Esophagus muscularis mucosa (tissue), 4 donors: ENCODE measurements around the gene CLEC18A. TPM values are rescaled to one million over a fixed set of nuclear protein-coding genes. Genes with fewer than 3 reads are reported as not detected.
"Not testable (repeated sequence)": the region's sequence is repeated elsewhere in the genome, so short reads cannot be mapped to it uniquely, and the experiment has no call there.

Source experiments
- DNase-seq: peaks from one replicate; pipeline ENCODE4 v3.0.0-alpha.2; 2017; ENCODE audit errors: extremely low spot score
- H3K27ac ChIP-seq, 4 donors: fragments of 200-600 bp; sonication (generic); replicated peaks in 1 of 4; 1 replicate in 3 of 4; 2 replicates in 1 of 4; pipeline ENCODE4 v1.5.1; 2016 to 2019; ENCODE audit warnings: mild to moderate bottlenecking in 1 of 4
- H3K27me3 ChIP-seq, 4 donors: fragments of 200-600 bp; sonication (generic); one replicate each; pipeline versions ENCODE4 v1.5.1 to v1.6.0; 2016 to 2019
- H3K36me3 ChIP-seq, 4 donors: fragments of 200-600 bp; sonication (generic); one replicate each; pipeline ENCODE4 v1.5.1; 2016 to 2019
- H3K4me1 ChIP-seq, 4 donors: fragments of 200-600 bp; sonication (generic); one replicate each; pipeline ENCODE4 v1.5.1; 2016 to 2019
- H3K4me3 ChIP-seq, 4 donors: fragments of 200-600 bp; sonication (generic); 1 replicate in 2 of 4; 2 replicates in 2 of 4; pipeline ENCODE4 v1.5.1; 2016 to 2019; ENCODE audit warnings: mild to moderate bottlenecking in 4 of 4, moderate library complexity in 1 of 4
- H3K9me3 ChIP-seq, 4 donors: fragments of 200-600 bp; sonication (generic); 1 replicate in 3 of 4; 2 replicates in 1 of 4; pipeline ENCODE4 v1.5.1; 2016 to 2019
- CTCF ChIP-seq, 3 experiments: fragments of 200-600 bp in 2 of 3; fragments of 450-650 bp in 1 of 3; sonication (generic) in 2 of 3; IDR thresholded peaks; one replicate each; pipeline ENCODE4 v1.5.1; 2017 to 2019; ENCODE audit warnings: antibody characterized with exemption in 3 of 3, mild to moderate bottlenecking in 2 of 3, moderate library complexity in 1 of 3
- EP300 ChIP-seq: sonication (generic); formaldehyde crosslinking; IDR thresholded peaks from one replicate; pipeline ENCODE4 v1.6.1; 2017; ENCODE audit warnings: antibody characterized with exemption
- POLR2A ChIP-seq: fragments of 450-650 bp; IDR thresholded peaks from one replicate; pipeline ENCODE4 v1.6.1; 2017; ENCODE audit warnings: antibody characterized with exemption, moderate library complexity, mild to moderate bottlenecking, low read depth
- POLR2AphosphoS5 ChIP-seq, 2 donors: sonication (generic); formaldehyde crosslinking; IDR thresholded peaks; one replicate each; pipeline ENCODE4 v1.6.1; 2017; ENCODE audit warnings: antibody characterized with exemption in 2 of 2
- WGBS: methylation state at CpG from one replicate; pipeline ENCODE4 v1.1.5; 2018; 5-methylcytosine and 5-hydroxymethylcytosine counted together
- intact Hi-C: fragments of 100-400 bp; cut with DNase I; formaldehyde crosslinking; loops from one replicate; pipeline ENCODE4 v1.15.1; 2023
- total RNA-seq, 4 donors: library from RNA; depleted of rRNA; stranded (reverse); fragments of >200 nt; gene quantifications; one replicate each; pipeline versions ENCODE4 v1.1.0 to v1.2.1, GENCODE V29; 2016

Gene CLEC18A
- total RNA-seq, 4 donors from 2014 or later: 0.19 to 0.50 (median 0.46) TPM; not detected in 1

- Histone ChIP-seq H3K36me3 (peaks cover 31 to 52% (median 45%) of the 10 kb centered on the region in 4 donors), H3K27me3 (no peaks in the 10 kb centered on the region), H3K4me3 (no peak overlapping the region), H3K9me3 (no peaks in the 10 kb centered on the region), H3K27ac (no peak overlapping the region), H3K4me1 (peaks cover 0 to 7% (median 0%) of the 10 kb centered on the region in 4 donors)
- intact Hi-C loops: no loop called here
- 70% methylated on average over 7 of the region's 11 CpGs for WGBS
- no peak for TF ChIP-seq POLR2A
- TF ChIP-seq POLR2AphosphoS5 (IDR thresholded peaks at IDR 0.05): no peak
- no peak for DNase-seq
Observed at GRCh38 chr16:69942099-69942491, 9.0 kb upstream of the CLEC18A start.

GRCh38 chr16:69942627-69943170, 8.4 kb upstream of the CLEC18A start:
- TF ChIP-seq CTCF (IDR thresholded peaks at IDR 0.05) (no peak), POLR2A (no peak), POLR2AphosphoS5 (IDR thresholded peaks at IDR 0.05) (no peak), EP300 (no peak)
- Histone ChIP-seq H3K36me3 (peaks cover 24 to 46% (median 39%) of the 10 kb centered on the region in 4 donors), H3K27me3 (no peaks in the 10 kb centered on the region), H3K9me3 (no peaks in the 10 kb centered on the region), H3K4me1 (peaks cover 0 to 7% (median 0%) of the 10 kb centered on the region in 4 donors), H3K27ac (no peak overlapping the region), H3K4me3 (no peak overlapping the region)
- 79% methylated on average over 8 of the region's 8 CpGs for WGBS
- DNase-seq: no peak
- intact Hi-C loops: no loop called here

GRCh38 chr16:69943241-69944036, 7.7 kb upstream of the CLEC18A start:
- intact Hi-C loops, H3K27me3 ChIP-seq, H3K9me3 ChIP-seq, H3K27ac ChIP-seq, H3K4me3 ChIP-seq, DNase-seq, H3K4me1 ChIP-seq: not testable (repeated sequence)
- H3K36me3 ChIP-seq: peaks cover 17 to 38% (median 32%) of the 10 kb centered on the region in 4 donors
- WGBS: 75% methylated on average over 15 of the region's 21 CpGs

GRCh38 chr16:69950411-69950810, 723 bp upstream of the CLEC18A start:
- H3K27ac ChIP-seq, intact Hi-C loops, H3K4me1 ChIP-seq, H3K27me3 ChIP-seq, DNase-seq, H3K4me3 ChIP-seq, H3K9me3 ChIP-seq, H3K36me3 ChIP-seq: not testable (repeated sequence)
- no CpG with 5 or more reads among the region's 17 CpGs for WGBS

- H3K36me3 ChIP-seq, intact Hi-C loops, H3K27ac ChIP-seq, DNase-seq, H3K4me3 ChIP-seq, H3K4me1 ChIP-seq, H3K9me3 ChIP-seq, H3K27me3 ChIP-seq: not testable (repeated sequence)
- WGBS: no CpG with 5 or more reads among the region's 14 CpGs
Observed at GRCh38 chr16:69951672-69952031, 518 bp downstream of the CLEC18A start.

GRCh38 chr16:69952116-69952515, 982 bp downstream of the CLEC18A start:
- DNase-seq, H3K27me3 ChIP-seq, H3K27ac ChIP-seq, H3K36me3 ChIP-seq, H3K9me3 ChIP-seq, H3K4me1 ChIP-seq, H3K4me3 ChIP-seq, intact Hi-C loops: not testable (repeated sequence)
- no CpG with 5 or more reads among the region's 15 CpGs for WGBS

- intact Hi-C loops, H3K4me1 ChIP-seq, H3K9me3 ChIP-seq, H3K4me3 ChIP-seq, H3K27ac ChIP-seq, H3K36me3 ChIP-seq, H3K27me3 ChIP-seq, DNase-seq: not testable (repeated sequence)
- 75% methylated on average over 9 of the region's 24 CpGs for WGBS
Observed at GRCh38 chr16:69952572-69953355, 1.6 kb downstream of the CLEC18A start.

GRCh38 chr16:69954241-69954640, 3.1 kb downstream of the CLEC18A start:
- 87% methylated on average over 5 of the region's 13 CpGs for WGBS
- H3K4me1 ChIP-seq: not testable (repeated sequence)

GRCh38 chr16:69963312-69963711, 12.2 kb downstream of the CLEC18A start:
- H3K27me3 ChIP-seq, intact Hi-C loops, H3K9me3 ChIP-seq, DNase-seq, H3K27ac ChIP-seq, H3K4me1 ChIP-seq, H3K36me3 ChIP-seq, H3K4me3 ChIP-seq: not testable (repeated sequence)
- no CpG with 5 or more reads among the region's 9 CpGs for WGBS

More at GRCh38 chr16:69954241-69954640, 3.1 kb downstream of the CLEC18A start:
- intact Hi-C loops, H3K9me3 ChIP-seq, H3K36me3 ChIP-seq, H3K27me3 ChIP-seq, DNase-seq, H3K27ac ChIP-seq, H3K4me3 ChIP-seq: not testable (repeated sequence)

GRCh38 chr16:69964960-69965660, 14.0 kb downstream of the CLEC18A start:
- H3K4me1 ChIP-seq, intact Hi-C loops, H3K36me3 ChIP-seq, DNase-seq, H3K9me3 ChIP-seq, H3K27me3 ChIP-seq: not testable (repeated sequence)
- H3K27ac ChIP-seq: peak overlapping the region; percentile 62 to 80 (median 74)
- 86% methylated on average over 4 of the region's 68 CpGs for WGBS
- peak overlapping the region; percentile 49 to 80 (median 62) for H3K4me3 ChIP-seq
